Lung (tissue), 12 donors: ENCODE data around the gene KCNIP4. TPM values are rescaled to one million over a fixed set of nuclear protein-coding genes. Genes with fewer than 3 reads are reported as not detected.

Source experiments
- ATAC-seq: fragments of 200-7000 bp; cut with Tn5 transposase; one replicate; pipeline ENCODE4 v1.9.1; 2020; ENCODE audit warnings: moderate number of reproducible peaks; ENCODE audit not compliant: insufficient read depth, low FRiP score
- DNase-seq, 3 donors: peaks; one replicate each; pipeline ENCODE4 v3.0.0-alpha.2; 2013 to 2017
- H3K27ac ChIP-seq, 2 donors: one replicate each; pipeline ENCODE4 v1.5.1; 2013; ENCODE audit warnings: mild to moderate bottlenecking in 2 of 2, moderate library complexity in 2 of 2, control low read depth in 1 of 2, inconsistent platforms in 1 of 2, low read depth in 1 of 2, low read length in 1 of 2
- H3K27me3 ChIP-seq, 3 donors: one replicate each; pipeline ENCODE4 v1.5.1; 2013; ENCODE audit warnings: low read length in 2 of 3; ENCODE audit not compliant: control insufficient read depth in 3 of 3, insufficient read depth in 3 of 3
- H3K36me3 ChIP-seq, 4 donors: one replicate each; pipeline ENCODE4 v1.5.1; 2013; ENCODE audit warnings: low read length in 4 of 4, mild to moderate bottlenecking in 1 of 4, moderate library complexity in 1 of 4; ENCODE audit not compliant: control insufficient read depth in 4 of 4, insufficient read depth in 4 of 4
- H3K4me1 ChIP-seq, 5 donors: one replicate each; pipeline ENCODE4 v1.5.1; 2013; ENCODE audit warnings: low read length in 5 of 5, mild to moderate bottlenecking in 2 of 5, moderate library complexity in 1 of 5; ENCODE audit not compliant: control insufficient read depth in 5 of 5, insufficient read depth in 5 of 5
- H3K4me3 ChIP-seq: one replicate; pipeline ENCODE4 v1.5.1; 2013; ENCODE audit warnings: mild to moderate bottlenecking, control low read depth, moderate library complexity
- H3K9ac ChIP-seq, 2 donors: one replicate each; pipeline ENCODE4 v1.5.1; 2013; ENCODE audit warnings: low read length in 2 of 2, control low read depth in 1 of 2; ENCODE audit not compliant: insufficient read depth in 1 of 2
- H3K9me3 ChIP-seq, 4 donors: one replicate each; pipeline ENCODE4 v1.5.1; 2013; ENCODE audit warnings: low read length in 3 of 4, mild to moderate bottlenecking in 1 of 4, moderate library complexity in 1 of 4; ENCODE audit not compliant: control insufficient read depth in 4 of 4, insufficient read depth in 3 of 4
- WGBS, 2 donors: extraction: QIAGEN DNeasy Blood & Tissue Kit; methylation state at CpG; one replicate each; pipeline ENCODE4 v1.1.7; 2013; 5-methylcytosine and 5-hydroxymethylcytosine counted together
- polyA plus RNA-seq, 2 donors: library from polyadenylated mRNA; stranded (reverse); fragments of 200-250 nt; gene quantifications; one replicate each; pipeline ENCODE4 v1.2.1, GENCODE V29; 2013
- total RNA-seq, 2 donors: library from RNA; depleted of rRNA in 1 of 2; stranded (reverse); fragments of >200 nt in 1 of 2; gene quantifications; one replicate each; pipeline ENCODE4 v1.2.1, GENCODE V29; 2014 to 2021
- TF ChIP-seq, protein P1 (sequence below): IDR thresholded peaks from 2 replicates; pipeline ENCODE4 v1.5.1; 2012; ENCODE audit warnings: mild to moderate bottlenecking; ENCODE audit errors: control extremely low read depth, extremely low read depth
- donor health status: control.
- donor health status: control.
- donor health status: Bipolar disorder and iron deficiency.
- donor health status: healthy.
- donor health status: DM: yes; HTN: yes; CAD: no.

KCNIP4 gene
- total and polyA plus RNA-seq, 4 donors = 0.11 TPM; not detected in 3

GRCh38 chr4:21688596-21689265, 259.8 kb downstream of the KCNIP4 start:
- WGBS, 2 donors = 38 to 42% methylated on average over 3 of the region's 3 CpGs
- Histone ChIP-seq H3K4me3 (no peak overlapping the region), H3K9ac (no peak overlapping the region), H3K36me3 (no peaks in the 10 kb centered on the region), H3K27ac (no peak overlapping the region), H3K27me3 (no peaks in the 10 kb centered on the region), H3K4me1 (peaks cover 0 to 6% (median 0%) of the 10 kb centered on the region in 5 donors), H3K9me3 (peaks cover 0 to 3% (median 0%) of the 10 kb centered on the region in 4 donors)
- ATAC-seq (no peak), DNase-seq (no peak)
- TF ChIP-seq, protein P1, sequence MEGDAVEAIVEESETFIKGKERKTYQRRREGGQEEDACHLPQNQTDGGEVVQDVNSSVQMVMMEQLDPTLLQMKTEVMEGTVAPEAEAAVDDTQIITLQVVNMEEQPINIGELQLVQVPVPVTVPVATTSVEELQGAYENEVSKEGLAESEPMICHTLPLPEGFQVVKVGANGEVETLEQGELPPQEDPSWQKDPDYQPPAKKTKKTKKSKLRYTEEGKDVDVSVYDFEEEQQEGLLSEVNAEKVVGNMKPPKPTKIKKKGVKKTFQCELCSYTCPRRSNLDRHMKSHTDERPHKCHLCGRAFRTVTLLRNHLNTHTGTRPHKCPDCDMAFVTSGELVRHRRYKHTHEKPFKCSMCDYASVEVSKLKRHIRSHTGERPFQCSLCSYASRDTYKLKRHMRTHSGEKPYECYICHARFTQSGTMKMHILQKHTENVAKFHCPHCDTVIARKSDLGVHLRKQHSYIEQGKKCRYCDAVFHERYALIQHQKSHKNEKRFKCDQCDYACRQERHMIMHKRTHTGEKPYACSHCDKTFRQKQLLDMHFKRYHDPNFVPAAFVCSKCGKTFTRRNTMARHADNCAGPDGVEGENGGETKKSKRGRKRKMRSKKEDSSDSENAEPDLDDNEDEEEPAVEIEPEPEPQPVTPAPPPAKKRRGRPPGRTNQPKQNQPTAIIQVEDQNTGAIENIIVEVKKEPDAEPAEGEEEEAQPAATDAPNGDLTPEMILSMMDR = no peak

DNA sequence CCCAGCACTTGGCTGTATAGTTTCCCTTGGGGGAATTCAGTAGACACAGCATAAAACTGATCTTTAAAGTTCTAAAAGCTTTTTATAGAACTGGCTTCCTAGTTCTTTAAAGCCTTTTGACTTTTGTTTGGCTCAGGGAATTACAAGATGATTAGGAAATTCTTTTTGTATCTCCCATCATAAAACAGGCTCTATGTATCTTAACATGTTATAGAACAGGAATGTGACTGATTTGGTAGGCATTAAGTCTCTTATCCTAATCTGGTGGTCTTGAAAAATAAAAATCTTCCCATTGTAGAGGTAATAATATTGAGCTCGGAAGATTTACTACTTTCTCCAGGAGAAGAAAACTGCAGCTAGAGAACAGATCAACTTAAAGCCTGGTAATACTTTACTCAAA, 262.7 kb downstream of the KCNIP4 start:
- no peaks in the 10 kb centered on the region for H3K4me1 ChIP-seq
- no peaks in the 10 kb centered on the region for H3K36me3 ChIP-seq
- WGBS, 2 donors = 91 to 97% methylated on average over 1 of the region's 1 CpG
- no peaks in the 10 kb centered on the region for H3K27me3 ChIP-seq
- ATAC-seq = no peak
- H3K9ac ChIP-seq = no peak overlapping the region
- no peak for DNase-seq
- H3K9me3 ChIP-seq = peaks cover 0 to 3% (median 0%) of the 10 kb centered on the region in 4 donors
- TF ChIP-seq, protein P1 = no peak
- H3K27ac ChIP-seq = no peak overlapping the region
- no peak overlapping the region for H3K4me3 ChIP-seq

DNA sequence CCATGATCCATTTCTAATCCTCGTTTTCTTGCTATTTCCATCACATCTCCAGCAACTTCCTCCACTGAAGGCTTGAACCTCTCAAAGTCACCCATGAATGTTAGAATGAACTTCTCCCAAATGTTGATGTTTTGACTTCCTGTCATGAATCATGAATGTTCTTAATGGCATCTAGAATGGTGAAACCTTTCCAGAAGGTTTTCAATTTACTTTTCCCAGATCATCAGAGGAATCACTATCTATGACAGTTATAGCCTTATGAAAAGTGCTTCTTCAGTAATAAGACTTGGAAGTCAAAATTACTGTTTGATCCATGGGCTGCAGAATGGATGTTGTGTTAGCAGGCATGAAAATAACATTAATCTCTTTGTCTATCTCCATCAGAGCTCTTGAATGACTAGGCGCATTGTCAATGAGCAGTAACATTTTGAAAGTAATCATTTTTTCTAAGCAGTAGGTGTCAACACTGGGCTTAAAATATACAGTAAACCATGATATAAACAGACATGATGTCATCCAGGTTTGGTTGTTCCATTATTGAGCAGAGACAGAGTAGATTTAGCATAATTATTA, 268.2 kb downstream of the KCNIP4 start:
- Histone ChIP-seq H3K27me3 (no peaks in the 10 kb centered on the region), H3K4me3 (no peak overlapping the region), H3K9me3 (no peaks in the 10 kb centered on the region), H3K9ac (no peak overlapping the region), H3K36me3 (no peaks in the 10 kb centered on the region), H3K27ac (no peak overlapping the region), H3K4me1 (no peaks in the 10 kb centered on the region)
- TF ChIP-seq, protein P1 = no peak
- DNase-seq (no peak), ATAC-seq (no peak)
- WGBS, 2 donors = 70 to 77% methylated on average over 2 of the region's 2 CpGs

DNA sequence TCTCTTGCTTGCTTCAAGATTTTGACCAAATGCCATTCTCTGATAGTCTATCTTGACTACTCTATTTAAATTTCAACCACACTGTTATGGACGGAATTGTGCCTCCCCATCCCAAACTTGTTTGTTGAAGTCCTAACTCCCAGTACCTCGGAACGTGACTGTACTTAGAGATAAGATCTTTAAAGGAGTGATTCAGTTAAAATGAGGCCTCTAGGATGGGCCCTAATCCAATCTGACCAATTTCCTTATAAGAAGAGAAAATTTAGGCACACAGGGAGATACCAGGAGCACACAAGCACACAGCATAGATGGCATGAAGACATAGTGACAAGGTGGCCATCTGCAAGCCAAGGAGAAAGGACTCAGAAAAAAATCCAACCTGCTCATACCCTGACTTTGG, 269.9 kb downstream of the KCNIP4 start:
- Histone ChIP-seq H3K27me3 (no peaks in the 10 kb centered on the region), H3K4me3 (no peak overlapping the region), H3K9me3 (no peaks in the 10 kb centered on the region), H3K4me1 (no peaks in the 10 kb centered on the region), H3K9ac (no peak overlapping the region), H3K36me3 (no peaks in the 10 kb centered on the region), H3K27ac (no peak overlapping the region)
- WGBS, 2 donors = 53 to 67% methylated on average over 3 of the region's 3 CpGs
- ATAC-seq (no peak), DNase-seq (no peak)
- TF ChIP-seq, protein P1 = no peak
